HepG2 (cell line): Measurements from ENCODE around the gene ERICH6. TPM values are rescaled to one million over a fixed set of nuclear protein-coding genes. Genes with fewer than 3 reads are reported as not detected.

ENCODE experiments used
- ATAC-seq: fragments of 200-7000 bp; cut with Tn5 transposase; 3 replicates; pipeline ENCODE4 v1.9.1; 2020; ENCODE audit warnings: mild to moderate bottlenecking, moderate library complexity
- BruUV-seq: library from RNA; stranded (reverse); fragments of 400-500 nt; replicated peaks from 2 replicates; lab custom pipeline; 2021; lab: Mats Ljungman, UMichigan
- CTCF ChIA-PET: fragments of 300-600 bp; formaldehyde crosslinking; extraction: SDS; loops from one replicate; lab custom pipeline; 2021; ENCODE audit warnings: low total read pairs, inconsistent platforms, low intra/inter-chr PET ratio; lab: Yijun Ruan, JAX
- POLR2A ChIA-PET: fragments of 350-600 bp; sonication (Branson Sonifier 250); formaldehyde crosslinking; loops from one replicate; lab custom pipeline; 2020; ENCODE audit warnings: antibody characterized with exemption, inconsistent platforms; lab: Yijun Ruan, JAX
- DNase-seq: peaks from one replicate; pipeline ENCODE4 v3.0.0-alpha.2; 2015; ENCODE audit warnings: low spot score
- FAIRE-seq: peaks from 3 replicates; lab custom pipeline; 2011; peaks lifted over from hg19 to GRCh38; lab: Jason Lieb, UNC
- H2AFZ ChIP-seq: one replicate; pipeline ENCODE4 v1.6.1; 2011; ENCODE audit warnings: low read length, inconsistent platforms
- H3K27ac ChIP-seq: fragments of 300-600 bp; 3 replicates; pipeline ENCODE4 v1.8.0; 2011; ENCODE audit warnings: mixed run types, mild to moderate bottlenecking, mixed read lengths, low read length, inconsistent platforms; ENCODE audit not compliant: insufficient read depth; ENCODE audit errors: extremely low read length
- H3K27me3 ChIP-seq, 2 experiments: fragments of 200-600 bp in 1 of 2; 2 replicates in 1 of 2; 3 replicates in 1 of 2; pipeline versions ENCODE4 v1.6.0 to v1.8.0; 2011; ENCODE audit warnings: low read length in 2 of 2, mild to moderate bottlenecking in 2 of 2, moderate library complexity in 2 of 2, inconsistent platforms in 1 of 2; ENCODE audit not compliant: insufficient read depth in 2 of 2, control insufficient read depth in 1 of 2
- H3K36me3 ChIP-seq, 2 experiments: fragments of 200-600 bp in 1 of 2; replicated peaks in 1 of 2; 2 replicates in 1 of 2; 3 replicates in 1 of 2; pipeline versions ENCODE4 v1.5.1 to v1.8.0; 2011; ENCODE audit warnings: low read length in 2 of 2, inconsistent platforms in 1 of 2; ENCODE audit not compliant: insufficient read depth in 2 of 2, control insufficient read depth in 1 of 2
- H3K4me1 ChIP-seq: 2 replicates; pipeline ENCODE4 v1.5.1; 2012; ENCODE audit warnings: low read length, inconsistent platforms; ENCODE audit not compliant: insufficient read depth
- H3K4me2 ChIP-seq: 2 replicates; pipeline ENCODE4 v1.6.0; 2011; ENCODE audit warnings: low read depth, low read length, inconsistent platforms
- H3K4me3 ChIP-seq, 3 experiments: fragments of 200-600 bp in 1 of 3; sonication (generic), shearing (Covaris generic) in 1 of 3; replicated peaks in 1 of 3; 2 replicates each; pipeline ENCODE4 v1.5.1; 2011 to 2016; ENCODE audit warnings: low read length in 3 of 3, inconsistent platforms in 2 of 3, low read depth in 2 of 3, mild to moderate bottlenecking in 2 of 3, control low read depth in 1 of 3, mixed read lengths in 1 of 3; ENCODE audit not compliant: insufficient read depth in 1 of 3
- H3K79me2 ChIP-seq: one replicate; pipeline ENCODE4 v1.6.1; 2011; ENCODE audit warnings: low read length, inconsistent platforms; ENCODE audit not compliant: insufficient read depth
- H3K9ac ChIP-seq: 2 replicates; pipeline ENCODE4 v1.6.0; 2011; ENCODE audit warnings: mild to moderate bottlenecking, low read depth, low read length, inconsistent platforms; ENCODE audit not compliant: insufficient read depth
- H3K9me3 ChIP-seq: 2 replicates; pipeline ENCODE4 v1.5.1; 2012; ENCODE audit warnings: mild to moderate bottlenecking, low read length
- H4K20me1 ChIP-seq: 2 replicates; pipeline ENCODE4 v1.6.0; 2011; ENCODE audit warnings: inconsistent platforms, mild to moderate bottlenecking, low read length, moderate library complexity; ENCODE audit not compliant: insufficient read depth
- ARID2 ChIP-seq: sonication (generic); formaldehyde crosslinking; IDR thresholded peaks from 2 replicates; pipeline ENCODE4 v1.8.1; 2022; ENCODE audit warnings: mild to moderate bottlenecking, missing genetic modification reagents, borderline replicate concordance
- MAF1 ChIP-seq: sonication (generic); formaldehyde crosslinking; IDR thresholded peaks from 2 replicates; pipeline ENCODE4 v1.5.0; 2020; ENCODE audit warnings: missing genetic modification reagents, borderline replicate concordance
- MTA1 ChIP-seq: sonication (generic); formaldehyde crosslinking; IDR thresholded peaks from 2 replicates; pipeline ENCODE4 v1.4.0; 2020; ENCODE audit warnings: missing genetic modification reagents, mild to moderate bottlenecking, borderline replicate concordance
- PHB2 ChIP-seq: fragments of 450-650 bp; IDR thresholded peaks from 2 replicates; pipeline ENCODE4 v1.6.1; 2018; ENCODE audit not compliant: partially characterized antibody
- PRMT3 ChIP-seq: sonication (generic); formaldehyde crosslinking; IDR thresholded peaks from 2 replicates; pipeline ENCODE4 v1.8.1; 2022; ENCODE audit warnings: low read depth, mild to moderate bottlenecking, moderate library complexity, missing genetic modification reagents, borderline replicate concordance
- REL ChIP-seq: sonication (generic); formaldehyde crosslinking; conservative IDR thresholded peaks from 2 replicates; pipeline ENCODE4 v1.8.0; 2022; ENCODE audit warnings: mild to moderate bottlenecking, missing genetic modification reagents, moderate library complexity
- ZNF230 ChIP-seq: sonication (generic); formaldehyde crosslinking; IDR thresholded peaks from 2 replicates; pipeline ENCODE4 v1.4.0; 2020; ENCODE audit warnings: mild to moderate bottlenecking, missing genetic modification reagents
- ZNF30 ChIP-seq: sonication (generic); formaldehyde crosslinking; IDR thresholded peaks from 2 replicates; pipeline ENCODE4 v1.5.0; 2020; ENCODE audit warnings: mild to moderate bottlenecking, missing genetic modification reagents
- ZNF552 ChIP-seq: sonication (generic); formaldehyde crosslinking; IDR thresholded peaks from 2 replicates; pipeline ENCODE4 v1.9.0; 2022; ENCODE audit warnings: missing genetic modification reagents, mild to moderate bottlenecking, borderline replicate concordance
- ZNF572 ChIP-seq: sonication (generic); formaldehyde crosslinking; IDR thresholded peaks from 2 replicates; pipeline ENCODE4 v1.5.1; 2020; ENCODE audit warnings: mild to moderate bottlenecking, missing genetic modification reagents
- ZNF816 ChIP-seq: sonication (generic); formaldehyde crosslinking; IDR thresholded peaks from 2 replicates; pipeline ENCODE4 v1.8.0; 2022; ENCODE audit warnings: missing genetic modification reagents, mild to moderate bottlenecking, borderline replicate concordance
- WGBS: methylation state at CpG from one replicate; pipeline ENCODE4 v1.1.6; 2017; ENCODE audit warnings: low lambda C conversion rate; 5-methylcytosine and 5-hydroxymethylcytosine counted together
- in situ Hi-C: cut with HindIII; loops from 2 replicates; pipeline ENCODE4 v1.10.0; 2017; ENCODE audit warnings: low pct_unique_long_range_greater_than_20kb; ENCODE audit not compliant: extremely low pct_ligation_motif_present
- intact Hi-C: fragments of 100-400 bp; cut with micrococcal nuclease; formaldehyde crosslinking; loops from one replicate; pipeline ENCODE4 v1.10.0; 2022; ENCODE audit not compliant: unreplicated experiment
- polyA plus RNA-seq, 8 experiments: library from polyadenylated mRNA; depleted of rRNA in 3 of 8; stranded (reverse) in 7 of 8; unstranded in 1 of 8; fragments of >200 nt; fragmentation: Illumina TruSeq in 4 of 8; extraction: Trizol in 4 of 8; gene quantifications; 2 replicates each; pipeline versions ENCODE4 v1.2.1 to v1.2.3, GENCODE V29; 2011 to 2016; ENCODE audit warnings: low read depth in 4 of 8, missing spikeins in 1 of 8, mixed read lengths in 1 of 8; ENCODE audit not compliant: insufficient read depth in 1 of 8
- total RNA-seq, 5 experiments: library from RNA; depleted of rRNA; stranded (reverse); fragments of >200 nt; fragmentation: Illumina TruSeq; extraction: Trizol; gene quantifications; 2 replicates each; pipeline ENCODE4 v1.2.3, GENCODE V29; 2016; ENCODE audit warnings: low read depth in 1 of 5
- TF ChIP-seq, protein P1 (sequence below): sonication (generic); formaldehyde crosslinking; IDR thresholded peaks from 2 replicates; pipeline ENCODE4 v1.5.0; 2020; ENCODE audit warnings: missing genetic modification reagents
- TF ChIP-seq, protein P2 (sequence below), 2 experiments: sonication (generic) in 1 of 2; formaldehyde crosslinking in 1 of 2; IDR thresholded peaks; 2 replicates each; pipeline versions ENCODE4 v1.4.0 to v1.6.1; 2018 to 2020; ENCODE audit warnings: missing genetic modification reagents in 2 of 2, borderline replicate concordance in 1 of 2, low read depth in 1 of 2, mild to moderate bottlenecking in 1 of 2, missing biosample characterization in 1 of 2
- TF ChIP-seq, protein P3 (sequence below): sonication (generic); formaldehyde crosslinking; IDR thresholded peaks from 2 replicates; pipeline ENCODE4 v1.9.0; 2021; ENCODE audit warnings: missing genetic modification reagents, borderline replicate concordance
- TF ChIP-seq, protein P4 (sequence below): sonication (generic); formaldehyde crosslinking; conservative IDR thresholded peaks from 2 replicates; pipeline ENCODE4 v1.8.0; 2022; ENCODE audit warnings: missing genetic modification reagents

ERICH6 gene
- total and polyA plus RNA-seq, 2 of the 13 experiments (the other 11 are each of a cell fraction or from before 2014, with no cell fraction given), result 0.03 TPM; not detected in 1

DNA sequence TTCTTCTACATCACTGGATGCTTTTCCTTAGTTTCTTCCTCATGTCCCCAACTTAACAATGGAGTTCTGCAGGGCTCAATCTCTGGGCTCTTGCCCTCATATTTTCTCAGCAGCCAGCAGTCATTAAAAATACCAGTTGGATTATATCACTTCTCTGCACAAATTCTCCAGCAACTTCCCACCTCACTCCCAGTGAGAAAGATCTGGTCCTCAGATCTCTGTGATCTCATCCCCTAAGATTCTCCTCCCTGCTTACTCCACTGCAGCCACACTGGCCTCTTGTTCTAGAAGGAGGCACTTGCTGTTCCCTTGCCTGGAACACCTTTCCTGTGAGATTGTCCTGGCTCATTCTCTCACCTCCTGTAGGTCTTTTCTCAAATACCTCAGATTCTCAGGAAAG is 6.1 kb downstream of the ERICH6 start (continued):
- TF ChIP-seq, protein P1, sequence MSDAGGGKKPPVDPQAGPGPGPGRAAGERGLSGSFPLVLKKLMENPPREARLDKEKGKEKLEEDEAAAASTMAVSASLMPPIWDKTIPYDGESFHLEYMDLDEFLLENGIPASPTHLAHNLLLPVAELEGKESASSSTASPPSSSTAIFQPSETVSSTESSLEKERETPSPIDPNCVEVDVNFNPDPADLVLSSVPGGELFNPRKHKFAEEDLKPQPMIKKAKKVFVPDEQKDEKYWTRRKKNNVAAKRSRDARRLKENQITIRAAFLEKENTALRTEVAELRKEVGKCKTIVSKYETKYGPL (CRISPR knock-in tag), result no peak
- TF ChIP-seq PRMT3 (CRISPR knock-in tag), result no peak

DNA sequence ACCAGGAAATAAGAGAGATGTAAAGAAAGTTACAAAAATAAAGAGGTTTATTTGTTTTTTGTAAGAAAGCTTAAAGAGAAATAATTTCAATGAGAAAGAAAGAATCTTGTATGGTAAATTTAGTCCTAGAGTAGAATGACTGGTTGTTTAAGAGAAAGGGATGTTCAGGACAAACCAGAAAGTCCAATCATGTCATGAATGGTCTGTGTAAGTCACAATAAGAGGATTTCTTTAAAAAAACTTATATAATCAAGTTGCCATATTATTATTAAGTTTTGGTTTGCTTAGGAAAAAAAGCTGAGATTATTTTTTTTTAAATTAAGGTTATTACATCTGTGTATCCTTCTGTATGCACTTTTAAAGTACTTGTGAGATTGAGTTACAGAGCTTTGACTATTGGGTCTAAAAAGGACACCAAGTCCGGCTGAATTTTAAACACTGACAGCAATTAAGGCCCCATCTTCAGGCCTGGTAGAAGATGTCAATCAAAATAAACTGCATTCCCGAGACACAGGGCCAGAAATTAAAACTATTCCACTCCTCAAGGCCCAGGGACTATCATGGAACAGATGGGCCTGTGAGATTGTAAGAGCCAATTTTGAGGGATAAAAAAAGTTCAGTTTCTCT is 12.2 kb downstream of the ERICH6 start:
- H3K36me3 ChIP-seq, result no peaks in the 10 kb centered on the region
- BruUV-seq, result no TSS peak
- H2AFZ ChIP-seq, result no peak overlapping the region
- 24% methylated on average over 2 of the region's 2 CpGs for WGBS
- H4K20me1 ChIP-seq, result no peaks in the 10 kb centered on the region
- in situ Hi-C loops (no loop called here), intact Hi-C loops (no loop called here)
- H3K9me3 ChIP-seq, result peaks cover 15% of the 10 kb centered on the region
- no peak overlapping the region for H3K27ac ChIP-seq
- H3K79me2 ChIP-seq, result no peaks in the 10 kb centered on the region
- FAIRE-seq (no peak), DNase-seq (no peak), ATAC-seq (no peak)
- no peak overlapping the region for H3K4me2 ChIP-seq
- no peak overlapping the region for H3K9ac ChIP-seq
- ChIA-PET POLR2A (no interaction called here), CTCF (no interaction called here)
- H3K4me1 ChIP-seq, result no peaks in the 10 kb centered on the region
- no peaks in the 10 kb centered on the region for H3K27me3 ChIP-seq
- TF ChIP-seq PHB2 (no peak), ZNF552 (CRISPR knock-in tag) (no peak), ZNF30 (no peak), ZNF230 (CRISPR knock-in tag) (no peak), ARID2 (CRISPR knock-in tag) (no peak), MTA1 (no peak), ZNF572 (CRISPR knock-in tag) (no peak), MAF1 (CRISPR knock-in tag) (no peak), ZNF816 (no peak), REL (CRISPR knock-in tag) (no peak)
- TF ChIP-seq, protein P2, sequence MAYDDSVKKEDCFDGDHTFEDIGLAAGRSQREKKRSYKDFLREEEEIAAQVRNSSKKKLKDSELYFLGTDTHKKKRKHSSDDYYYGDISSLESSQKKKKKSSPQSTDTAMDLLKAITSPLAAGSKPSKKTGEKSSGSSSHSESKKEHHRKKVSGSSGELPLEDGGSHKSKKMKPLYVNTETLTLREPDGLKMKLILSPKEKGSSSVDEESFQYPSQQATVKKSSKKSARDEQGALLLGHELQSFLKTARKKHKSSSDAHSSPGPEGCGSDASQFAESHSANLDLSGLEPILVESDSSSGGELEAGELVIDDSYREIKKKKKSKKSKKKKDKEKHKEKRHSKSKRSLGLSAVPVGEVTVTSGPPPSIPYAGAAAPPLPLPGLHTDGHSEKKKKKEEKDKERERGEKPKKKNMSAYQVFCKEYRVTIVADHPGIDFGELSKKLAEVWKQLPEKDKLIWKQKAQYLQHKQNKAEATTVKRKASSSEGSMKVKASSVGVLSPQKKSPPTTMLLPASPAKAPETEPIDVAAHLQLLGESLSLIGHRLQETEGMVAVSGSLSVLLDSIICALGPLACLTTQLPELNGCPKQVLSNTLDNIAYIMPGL (CRISPR knock-in tag; IDR thresholded peaks at IDR 0.05; ENCODE audit: borderline replicate concordance in 1 of 2, low read depth in 1 of 2), result no peak
- TF ChIP-seq, protein P3, sequence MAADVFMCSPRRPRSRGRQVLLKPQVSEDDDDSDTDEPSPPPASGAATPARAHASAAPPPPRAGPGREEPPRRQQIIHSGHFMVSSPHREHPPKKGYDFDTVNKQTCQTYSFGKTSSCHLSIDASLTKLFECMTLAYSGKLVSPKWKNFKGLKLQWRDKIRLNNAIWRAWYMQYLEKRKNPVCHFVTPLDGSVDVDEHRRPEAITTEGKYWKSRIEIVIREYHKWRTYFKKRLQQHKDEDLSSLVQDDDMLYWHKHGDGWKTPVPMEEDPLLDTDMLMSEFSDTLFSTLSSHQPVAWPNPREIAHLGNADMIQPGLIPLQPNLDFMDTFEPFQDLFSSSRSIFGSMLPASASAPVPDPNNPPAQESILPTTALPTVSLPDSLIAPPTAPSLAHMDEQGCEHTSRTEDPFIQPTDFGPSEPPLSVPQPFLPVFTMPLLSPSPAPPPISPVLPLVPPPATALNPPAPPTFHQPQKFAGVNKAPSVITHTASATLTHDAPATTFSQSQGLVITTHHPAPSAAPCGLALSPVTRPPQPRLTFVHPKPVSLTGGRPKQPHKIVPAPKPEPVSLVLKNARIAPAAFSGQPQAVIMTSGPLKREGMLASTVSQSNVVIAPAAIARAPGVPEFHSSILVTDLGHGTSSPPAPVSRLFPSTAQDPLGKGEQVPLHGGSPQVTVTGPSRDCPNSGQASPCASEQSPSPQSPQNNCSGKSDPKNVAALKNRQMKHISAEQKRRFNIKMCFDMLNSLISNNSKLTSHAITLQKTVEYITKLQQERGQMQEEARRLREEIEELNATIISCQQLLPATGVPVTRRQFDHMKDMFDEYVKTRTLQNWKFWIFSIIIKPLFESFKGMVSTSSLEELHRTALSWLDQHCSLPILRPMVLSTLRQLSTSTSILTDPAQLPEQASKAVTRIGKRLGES (CRISPR knock-in tag), result no peak
- TF ChIP-seq, protein P4, sequence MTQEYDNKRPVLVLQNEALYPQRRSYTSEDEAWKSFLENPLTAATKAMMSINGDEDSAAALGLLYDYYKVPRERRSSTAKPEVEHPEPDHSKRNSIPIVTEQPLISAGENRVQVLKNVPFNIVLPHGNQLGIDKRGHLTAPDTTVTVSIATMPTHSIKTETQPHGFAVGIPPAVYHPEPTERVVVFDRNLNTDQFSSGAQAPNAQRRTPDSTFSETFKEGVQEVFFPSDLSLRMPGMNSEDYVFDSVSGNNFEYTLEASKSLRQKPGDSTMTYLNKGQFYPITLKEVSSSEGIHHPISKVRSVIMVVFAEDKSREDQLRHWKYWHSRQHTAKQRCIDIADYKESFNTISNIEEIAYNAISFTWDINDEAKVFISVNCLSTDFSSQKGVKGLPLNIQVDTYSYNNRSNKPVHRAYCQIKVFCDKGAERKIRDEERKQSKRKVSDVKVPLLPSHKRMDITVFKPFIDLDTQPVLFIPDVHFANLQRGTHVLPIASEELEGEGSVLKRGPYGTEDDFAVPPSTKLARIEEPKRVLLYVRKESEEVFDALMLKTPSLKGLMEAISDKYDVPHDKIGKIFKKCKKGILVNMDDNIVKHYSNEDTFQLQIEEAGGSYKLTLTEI (CRISPR knock-in tag), result no peak
- TF ChIP-seq, all 625 proteins: peak for 0
- no peak overlapping the region for H3K4me3 ChIP-seq
